Glomerular visceral epithelial cell (primary cell): ENCODE data around the gene KLF6.

Experiments used
- DNase-seq: peaks from one replicate; pipeline ENCODE4 v3.0.0-alpha.2; 2016; ENCODE audit errors: extremely low spot score

The KLF6 gene

DNA sequence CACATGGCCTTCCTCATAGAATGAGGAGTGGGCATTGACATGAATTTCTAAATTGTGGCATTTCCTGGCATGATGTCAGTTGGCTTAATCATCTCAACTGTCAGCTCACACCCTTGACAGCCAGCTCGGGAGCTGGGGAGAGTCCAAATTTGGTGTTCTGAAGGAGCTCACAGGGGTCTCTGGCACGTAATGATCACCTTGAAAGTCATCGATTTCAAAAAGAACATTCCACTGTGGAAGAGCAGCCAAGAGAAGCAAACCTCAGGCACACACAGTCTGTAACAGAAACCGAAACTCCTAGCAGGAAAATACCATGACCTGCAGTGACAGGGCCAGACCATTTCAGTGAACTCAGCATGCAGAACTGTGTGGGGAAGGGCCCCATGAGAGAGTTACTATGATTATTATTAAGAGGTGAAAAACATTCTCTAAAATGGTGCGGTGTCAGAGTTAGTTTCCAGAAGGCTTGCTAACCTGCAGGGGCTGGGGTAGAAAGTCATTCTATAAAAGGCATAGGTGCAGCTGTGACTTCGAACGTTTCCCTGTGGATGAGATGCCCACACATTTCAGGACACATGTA is 26.4 kb upstream of the KLF6 start:
- DNase-seq = peak; percentile 80

DNA sequence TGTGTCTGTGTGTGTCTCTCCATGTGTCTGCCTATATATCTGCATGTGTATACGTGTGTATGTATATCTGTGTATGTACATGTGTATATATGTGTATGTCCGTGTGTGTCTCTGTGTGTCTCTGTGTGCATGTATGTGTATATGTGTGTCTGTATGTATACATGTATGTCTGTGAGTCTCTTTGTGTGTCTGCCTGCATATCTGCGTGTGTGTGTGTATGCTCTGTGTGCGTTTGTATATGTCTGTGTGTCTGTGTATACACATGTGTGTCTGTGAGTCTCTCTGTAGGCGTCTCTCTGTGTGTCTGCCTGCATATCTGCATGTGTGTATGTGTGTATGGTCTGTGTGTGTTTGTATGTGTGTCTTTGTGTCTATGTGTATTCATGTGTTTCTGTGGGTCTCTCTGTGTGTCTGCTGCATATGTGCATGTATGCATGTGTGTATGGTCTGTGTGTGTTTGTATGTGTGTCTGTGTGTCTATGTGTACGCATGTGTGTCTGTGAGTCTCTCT is 23.7 kb upstream of the KLF6 start:
- DNase-seq = no peak

DNA sequence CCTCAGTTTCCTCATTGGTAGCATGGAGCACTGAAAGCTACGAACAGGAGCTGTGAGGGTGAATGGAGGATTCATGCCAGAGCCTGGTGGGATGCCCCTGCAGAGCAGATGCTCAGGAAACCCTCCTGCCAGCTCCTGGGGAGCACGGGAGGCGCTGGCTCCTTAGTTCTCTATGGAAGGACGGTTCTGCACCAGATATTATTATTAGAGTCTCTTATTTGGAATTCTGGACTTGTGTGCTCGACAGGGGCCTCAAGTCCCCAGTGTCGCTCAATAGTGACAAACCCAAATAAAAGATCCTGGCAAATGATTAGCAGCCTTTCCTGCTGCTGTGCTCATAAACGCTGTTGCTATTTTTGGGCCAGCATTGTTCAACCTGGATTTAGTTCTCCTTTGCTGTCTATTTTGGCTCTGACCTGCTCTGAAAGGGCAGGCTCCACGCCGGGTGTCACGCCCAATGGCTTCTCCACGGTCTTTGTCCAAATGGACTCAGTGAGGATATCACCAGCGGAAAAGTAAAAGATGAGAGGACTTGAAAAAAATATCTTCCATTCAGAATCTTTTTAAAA is 23.0 kb upstream of the KLF6 start:
- DNase-seq = no peak

- no peak for DNase-seq
These were observed 22.4 kb upstream of the KLF6 start for GRCh38 chr10:3807211-3807927.

DNA sequence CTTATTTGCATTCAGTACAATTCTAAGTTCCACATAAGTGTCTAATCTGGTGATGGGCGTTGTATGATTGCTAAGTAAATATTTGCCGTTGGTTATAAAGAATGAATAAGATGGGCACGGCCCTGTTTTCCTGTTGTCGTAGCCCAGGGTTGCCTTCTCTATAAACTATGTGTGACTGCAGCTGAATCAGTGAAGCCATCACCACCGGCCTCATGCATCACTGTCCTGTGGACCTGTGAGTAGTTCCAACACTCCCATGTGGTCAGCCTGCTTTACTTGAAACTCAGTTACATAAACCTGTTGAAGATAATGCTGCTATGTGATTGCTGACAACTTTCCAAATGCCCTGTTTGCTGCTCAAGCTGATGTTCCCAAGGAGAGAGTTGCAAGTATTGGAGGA is 21.6 kb upstream of the KLF6 start:
- DNase-seq = peak; percentile 66

GRCh38 chr10:3805791-3806461 is 20.9 kb upstream of the KLF6 start:
- peak; percentile 85 for DNase-seq

DNA sequence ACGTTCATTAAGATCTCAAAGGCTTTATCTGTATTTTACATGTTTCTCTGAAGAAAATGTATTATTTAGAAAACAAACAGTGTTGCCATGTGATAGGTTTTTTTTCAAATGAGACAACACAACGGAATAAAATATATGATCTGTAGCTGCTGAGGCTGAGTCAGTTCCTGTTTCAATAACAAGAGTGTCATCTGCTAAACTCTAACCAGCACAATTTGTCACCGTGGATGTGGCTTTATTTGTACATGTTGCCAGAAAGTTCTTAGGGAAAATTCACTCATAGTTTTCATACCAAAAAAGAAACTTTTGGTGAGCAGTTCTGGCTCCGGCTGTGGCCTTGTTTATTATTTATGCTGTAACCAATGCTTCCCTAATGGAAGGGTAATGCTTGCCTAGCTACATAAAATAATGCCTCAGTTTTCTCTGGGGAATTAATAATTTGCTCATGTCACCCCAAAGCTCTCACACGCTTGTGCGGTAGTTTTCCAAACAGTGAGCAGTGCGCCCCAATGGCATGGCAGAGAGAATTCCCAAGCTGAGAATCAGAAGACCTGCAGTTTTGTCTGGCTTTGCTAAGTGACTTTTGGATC is 20.3 kb upstream of the KLF6 start:
- DNase-seq = peak; percentile 78

DNA sequence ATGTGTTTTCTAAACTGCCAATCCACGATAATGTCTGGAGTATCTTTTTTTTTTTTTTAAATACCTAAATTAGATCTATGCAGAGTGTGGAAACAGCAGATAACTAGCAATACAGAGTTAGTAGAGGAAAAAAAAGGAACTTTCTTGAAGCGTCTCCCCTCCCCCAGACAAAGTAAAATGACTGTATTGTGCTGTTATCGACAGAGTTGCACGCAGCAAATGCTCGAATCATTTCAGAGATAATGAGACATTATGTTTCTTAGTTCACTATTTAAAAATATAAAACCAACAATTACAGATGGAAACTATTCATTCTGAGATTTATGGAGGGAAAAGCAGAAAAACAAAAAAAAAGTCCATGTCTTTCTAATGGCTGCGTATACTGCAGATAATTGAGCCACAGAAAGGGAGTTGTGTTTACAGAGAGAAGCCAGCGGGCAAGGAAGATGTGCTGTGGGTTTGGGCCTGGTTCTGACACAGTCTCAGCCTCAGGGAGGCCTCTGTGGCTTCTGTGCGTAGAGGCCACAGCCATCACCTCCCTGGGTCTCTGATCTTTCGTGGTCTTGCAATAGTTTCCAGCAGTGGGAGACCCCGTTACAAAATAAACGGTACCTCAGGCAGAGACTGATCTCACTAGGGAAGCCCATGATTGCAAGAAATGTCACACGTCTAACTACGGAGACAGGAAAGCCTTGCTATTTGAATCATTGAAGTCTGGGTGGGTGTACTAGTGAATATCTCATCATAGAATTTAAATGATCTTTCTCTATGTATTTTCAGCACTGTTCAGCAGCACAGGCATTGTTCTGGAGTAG is 19.1 kb upstream of the KLF6 start:
- DNase-seq = peak; percentile 34

DNA sequence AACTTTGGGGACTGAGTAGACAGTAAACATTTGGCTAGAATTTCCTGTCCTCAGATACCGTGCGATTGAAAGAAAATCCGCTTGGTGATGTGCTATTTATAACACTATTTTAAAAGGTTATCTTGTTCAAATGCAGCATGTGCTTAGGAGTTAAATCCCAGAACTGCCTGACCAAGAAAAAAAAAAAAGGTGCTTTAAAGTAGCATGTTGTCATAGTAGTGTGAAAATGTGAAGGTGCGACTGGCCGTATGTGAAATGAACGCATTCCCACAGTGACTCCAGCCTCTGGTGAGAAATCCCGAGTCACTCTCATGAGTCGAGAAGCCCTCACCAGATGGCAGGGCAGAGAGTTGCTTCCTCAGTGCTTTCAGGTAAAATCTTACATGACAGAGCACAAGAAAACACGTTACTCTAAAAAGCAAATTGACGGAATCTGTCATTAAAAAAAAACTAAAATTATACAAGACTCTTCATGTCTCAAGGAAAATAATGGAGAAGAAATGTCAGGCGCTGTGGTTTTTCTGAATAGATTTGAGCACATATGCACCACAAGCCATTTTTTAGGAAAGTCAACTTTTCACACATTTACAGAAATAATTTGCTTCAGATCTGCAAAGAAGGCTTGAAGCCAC is 18.4 kb upstream of the KLF6 start:
- peak; percentile 77 for DNase-seq

GRCh38 chr10:3802526-3803265 is 17.7 kb upstream of the KLF6 start:
- no peak for DNase-seq

GRCh38 chr10:3801558-3802192 is 16.7 kb upstream of the KLF6 start:
- no peak for DNase-seq

DNA sequence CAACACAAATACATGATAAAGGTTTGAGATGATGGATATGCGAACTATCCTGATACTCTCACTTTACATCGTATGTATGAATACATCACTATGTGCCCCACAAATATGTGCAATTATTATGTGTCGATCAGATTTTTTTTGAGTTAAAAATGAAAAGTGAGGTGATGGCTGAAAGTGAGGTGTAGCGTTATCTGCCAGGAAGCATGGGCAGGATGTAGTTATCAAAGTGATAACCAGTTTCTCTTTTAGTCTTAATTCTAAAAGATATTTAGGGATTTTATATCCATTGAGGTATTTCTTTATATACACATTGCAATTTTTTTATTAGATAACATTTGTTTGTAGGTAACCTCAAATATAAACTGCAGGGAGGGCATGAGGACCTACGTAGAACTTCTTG is 15.6 kb upstream of the KLF6 start:
- no peak for DNase-seq

DNA sequence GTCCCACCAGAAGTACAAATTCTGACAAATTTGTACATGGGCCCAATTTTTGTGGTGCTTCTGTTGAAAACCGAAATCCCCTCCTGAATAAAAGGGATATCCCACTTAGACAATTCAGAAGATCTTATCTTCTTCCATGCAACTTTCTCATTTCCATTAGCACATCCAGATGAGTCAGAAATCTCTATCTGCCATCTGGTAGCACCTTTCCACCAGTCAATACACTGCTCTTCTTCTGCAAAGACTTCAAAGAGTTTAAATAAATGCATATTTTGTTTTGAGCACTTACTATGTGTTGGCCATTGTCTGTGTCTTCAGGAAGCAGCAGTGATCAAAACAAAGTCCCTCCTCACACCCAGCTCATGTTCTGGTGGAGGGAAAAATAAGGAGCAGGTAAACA is 12.7 kb upstream of the KLF6 start:
- DNase-seq = no peak

- no peak for DNase-seq
These were observed 8.5 kb upstream of the KLF6 start for GRCh38 chr10:3793553-3793952.

DNA sequence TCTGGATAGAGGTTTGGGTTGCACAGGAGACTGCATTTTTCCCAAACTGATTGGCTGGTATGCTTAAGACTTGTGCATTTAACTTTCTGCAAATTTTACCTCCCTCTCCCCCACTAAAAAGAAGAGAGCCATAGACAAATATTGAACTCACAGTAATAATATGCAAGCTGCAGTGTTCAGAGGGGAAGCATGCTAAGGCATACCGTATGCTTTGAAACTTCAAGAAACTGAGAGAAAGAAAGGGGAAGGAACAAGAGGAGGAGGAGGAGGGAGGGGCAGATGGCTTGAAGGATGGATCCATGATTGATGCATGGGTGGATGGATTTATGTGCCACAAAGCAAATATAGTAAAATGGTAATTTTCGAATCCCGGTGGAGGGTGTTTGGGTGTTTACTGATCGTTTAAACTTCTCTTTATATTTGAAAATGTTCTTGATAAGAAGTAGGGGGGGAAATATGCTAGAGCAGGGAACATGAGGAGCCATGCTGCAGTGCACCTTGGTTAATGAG is 7.8 kb upstream of the KLF6 start:
- no peak for DNase-seq

- peak; percentile 48 for DNase-seq
These were observed 7.1 kb upstream of the KLF6 start for GRCh38 chr10:3791974-3792633.

DNA sequence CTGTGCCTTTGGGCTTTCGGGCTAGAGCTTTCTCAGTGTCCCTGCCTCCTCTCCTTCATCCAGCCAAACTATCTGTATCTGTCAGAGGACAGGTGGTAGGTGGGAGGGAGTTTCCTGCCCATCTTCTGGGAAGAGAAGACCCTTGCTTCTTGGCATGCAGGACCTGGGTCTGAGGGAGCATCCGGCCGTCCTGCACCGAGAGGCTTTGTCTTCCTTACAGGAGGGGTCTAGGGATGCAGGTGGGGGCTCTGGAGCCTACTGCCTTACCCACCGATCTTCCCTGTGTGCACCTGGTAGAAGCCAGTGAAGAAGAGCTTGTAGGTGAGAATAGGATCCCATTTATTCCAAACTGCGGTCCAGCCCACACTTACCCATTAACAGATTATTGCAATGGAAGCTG is 5.8 kb upstream of the KLF6 start:
- no peak for DNase-seq

DNA sequence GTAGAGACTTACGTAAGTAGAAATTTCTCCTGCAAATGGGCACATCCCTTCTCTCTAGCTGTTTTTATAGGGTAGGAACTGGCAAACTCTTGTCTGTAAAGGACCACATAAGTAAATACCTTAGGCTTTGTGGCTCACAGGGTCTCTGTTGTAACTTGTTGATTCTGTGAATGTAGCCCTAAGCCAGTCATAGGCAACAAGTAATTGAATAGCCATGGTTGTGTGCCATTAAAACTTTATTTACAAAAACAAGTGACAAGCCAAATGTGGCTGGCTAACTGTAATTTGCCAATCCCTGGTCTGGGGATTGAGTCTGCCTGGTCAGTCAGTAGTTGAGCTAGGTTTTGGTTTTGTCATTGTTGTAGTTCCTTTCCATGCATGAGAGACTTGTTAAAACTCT is 5.3 kb upstream of the KLF6 start:
- DNase-seq = no peak

DNA sequence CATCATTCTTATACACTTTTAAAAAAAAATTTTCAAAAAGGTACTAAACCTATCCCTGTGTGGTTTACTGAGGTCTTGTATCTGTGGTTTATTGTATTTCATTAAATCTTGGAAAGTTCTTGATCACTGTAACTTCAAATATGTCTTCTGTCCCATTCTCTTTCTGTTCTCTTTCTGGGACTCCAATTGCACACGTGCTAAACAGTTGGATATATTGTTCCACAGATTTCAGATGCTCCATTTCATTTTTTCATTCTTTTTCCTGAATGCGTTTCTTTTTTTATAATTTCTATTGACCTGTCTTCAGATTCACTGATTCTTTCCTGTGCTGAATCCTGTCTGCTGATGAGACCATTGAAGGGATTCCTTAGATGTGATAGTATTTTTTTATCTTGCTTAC is 4.6 kb upstream of the KLF6 start:
- DNase-seq = no peak
